ENCODE results near the gene SIGLEC15.

DNA sequence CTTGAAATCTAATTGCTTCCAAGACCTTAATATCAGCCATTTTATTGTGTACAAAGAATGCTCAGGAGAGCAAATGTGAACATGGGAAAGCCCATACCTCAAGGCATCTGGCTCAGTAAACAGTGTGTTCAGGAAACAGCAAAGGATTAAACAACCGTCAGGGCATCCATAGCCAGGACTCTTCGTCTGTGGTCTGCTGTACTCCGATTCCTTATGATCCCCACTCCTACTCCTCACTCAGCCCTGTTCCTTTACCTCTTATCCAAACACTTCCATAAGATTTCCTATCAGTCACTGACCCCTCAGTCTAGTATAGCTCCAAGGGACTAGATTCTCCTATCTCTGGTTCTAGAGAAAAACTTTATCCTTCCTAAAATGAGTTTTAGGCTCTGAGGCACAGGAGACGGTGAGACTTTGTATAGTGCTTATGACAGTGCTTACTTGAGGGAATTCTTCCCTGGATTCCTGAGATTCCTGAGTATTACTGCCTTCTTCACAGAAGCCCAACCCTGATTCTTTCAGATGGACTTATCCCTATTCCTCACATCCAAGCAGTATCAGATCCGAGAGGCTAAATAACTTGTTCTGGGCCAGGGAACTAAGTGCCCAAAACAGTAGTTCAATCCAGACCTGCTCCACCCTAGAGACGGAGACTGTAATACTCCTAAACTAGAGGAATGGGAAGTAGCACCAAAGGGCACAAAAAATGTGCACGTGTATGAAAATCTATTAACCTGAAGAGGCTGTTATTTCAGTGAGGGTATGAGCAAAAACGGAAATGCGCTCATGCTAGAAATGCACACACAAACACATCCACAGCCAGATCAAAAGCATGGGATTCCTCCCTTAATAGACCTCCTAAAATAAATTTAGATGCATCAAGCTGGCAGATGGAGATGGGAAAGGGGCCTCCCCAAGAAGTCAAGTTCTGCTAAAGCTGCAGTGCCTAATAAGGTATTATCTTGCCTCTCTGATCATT lies 42.1 kb upstream of the SIGLEC15 start:
- TF ChIP-seq, protein P1, sequence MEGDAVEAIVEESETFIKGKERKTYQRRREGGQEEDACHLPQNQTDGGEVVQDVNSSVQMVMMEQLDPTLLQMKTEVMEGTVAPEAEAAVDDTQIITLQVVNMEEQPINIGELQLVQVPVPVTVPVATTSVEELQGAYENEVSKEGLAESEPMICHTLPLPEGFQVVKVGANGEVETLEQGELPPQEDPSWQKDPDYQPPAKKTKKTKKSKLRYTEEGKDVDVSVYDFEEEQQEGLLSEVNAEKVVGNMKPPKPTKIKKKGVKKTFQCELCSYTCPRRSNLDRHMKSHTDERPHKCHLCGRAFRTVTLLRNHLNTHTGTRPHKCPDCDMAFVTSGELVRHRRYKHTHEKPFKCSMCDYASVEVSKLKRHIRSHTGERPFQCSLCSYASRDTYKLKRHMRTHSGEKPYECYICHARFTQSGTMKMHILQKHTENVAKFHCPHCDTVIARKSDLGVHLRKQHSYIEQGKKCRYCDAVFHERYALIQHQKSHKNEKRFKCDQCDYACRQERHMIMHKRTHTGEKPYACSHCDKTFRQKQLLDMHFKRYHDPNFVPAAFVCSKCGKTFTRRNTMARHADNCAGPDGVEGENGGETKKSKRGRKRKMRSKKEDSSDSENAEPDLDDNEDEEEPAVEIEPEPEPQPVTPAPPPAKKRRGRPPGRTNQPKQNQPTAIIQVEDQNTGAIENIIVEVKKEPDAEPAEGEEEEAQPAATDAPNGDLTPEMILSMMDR (IDR thresholded peaks at IDR 0.05), result no peak
- TF ChIP-seq EZH2 (IDR thresholded peaks at IDR 0.05; ENCODE audit: borderline replicate concordance, insufficient read depth, low read depth, low read length, poor library complexity, severe bottlenecking), result no peak
